Colonic mucosa (tissue), 4 donors: ENCODE data around the gene RNF214. TPM values are rescaled to one million over a fixed set of nuclear protein-coding genes. Genes with fewer than 3 reads are reported as not detected.

ENCODE experiments used
- DNase-seq: peaks from one replicate; pipeline ENCODE4 v3.0.0-alpha.2; 2020
- H3K27ac ChIP-seq: fragments of 200-600 bp; one replicate; pipeline ENCODE4 v1.8.0; 2021
- H3K27me3 ChIP-seq: fragments of 200-600 bp; one replicate; pipeline ENCODE4 v1.8.0; 2021
- H3K36me3 ChIP-seq: fragments of 200-600 bp; one replicate; pipeline ENCODE4 v1.8.0; 2021
- H3K4me1 ChIP-seq: fragments of 200-600 bp; one replicate; pipeline ENCODE4 v1.8.0; 2021; ENCODE audit warnings: mild to moderate bottlenecking
- H3K4me3 ChIP-seq: fragments of 200-600 bp; one replicate; pipeline ENCODE4 v1.8.0; 2021
- H3K9ac ChIP-seq, 2 donors: one replicate each; pipeline ENCODE4 v1.7.0; 2013; ENCODE audit warnings: control low read depth in 2 of 2, low read depth in 2 of 2, low read length in 2 of 2
- H3K9me3 ChIP-seq: fragments of 200-600 bp; one replicate; pipeline ENCODE4 v1.8.0; 2021
- intact Hi-C: fragments of 100-400 bp; cut with DNase I; formaldehyde crosslinking; loops from one replicate; pipeline ENCODE4 v1.14.1; 2022
- total RNA-seq, 2 donors: library from RNA; stranded (reverse); fragmentation: NEBNext Ultra II Directional in 1 of 2; extraction: Animal tissue kit (Norgen Biotek cat#: 25700) in 1 of 2; gene quantifications; one replicate each; pipeline ENCODE4 v1.2.1, GENCODE V29; 2021
- TF ChIP-seq, protein P1 (sequence below): fragments of 200-600 bp; IDR thresholded peaks from one replicate; pipeline ENCODE4 v1.8.0; 2022; ENCODE audit warnings: antibody characterized with exemption, mild to moderate bottlenecking
- donor health status: healthy.
- donor health status: DM: no; HTN: no; CAD: no.
- donor health status: DM: no; HTN: no; CAD: no.

The RNF214 gene
- total RNA-seq, 2 donors from 2014 or later, result 20.0 to 20.3 TPM

DNA sequence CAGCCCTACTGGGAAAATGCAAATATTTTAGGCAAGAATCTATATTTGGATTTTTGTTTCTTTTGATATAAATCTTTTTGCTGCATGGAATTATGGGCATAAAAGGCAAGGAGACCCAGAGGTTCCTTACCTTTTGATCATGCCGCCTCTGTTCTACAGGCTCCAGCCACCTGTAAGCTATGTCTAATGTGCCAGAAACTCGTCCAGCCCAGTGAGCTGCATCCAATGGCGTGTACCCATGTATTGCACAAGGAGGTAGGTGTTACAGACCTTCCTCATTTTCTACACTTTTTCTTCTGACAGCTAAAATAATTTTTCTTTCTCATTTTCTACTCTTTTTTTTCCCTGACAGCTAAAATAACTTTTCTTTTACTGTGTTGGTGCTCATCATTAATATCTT, 50.5 kb downstream of the RNF214 start:
- Histone ChIP-seq H3K9ac (no peak overlapping the region), H3K36me3 (no peaks in the 10 kb centered on the region), H3K9me3 (no peaks in the 10 kb centered on the region), H3K27me3 (no peaks in the 10 kb centered on the region), H3K27ac (no peak overlapping the region), H3K4me3 (no peak overlapping the region), H3K4me1 (no peaks in the 10 kb centered on the region)
- DNase-seq, result no peak
- intact Hi-C loops, result no loop called here
- TF ChIP-seq, protein P1, sequence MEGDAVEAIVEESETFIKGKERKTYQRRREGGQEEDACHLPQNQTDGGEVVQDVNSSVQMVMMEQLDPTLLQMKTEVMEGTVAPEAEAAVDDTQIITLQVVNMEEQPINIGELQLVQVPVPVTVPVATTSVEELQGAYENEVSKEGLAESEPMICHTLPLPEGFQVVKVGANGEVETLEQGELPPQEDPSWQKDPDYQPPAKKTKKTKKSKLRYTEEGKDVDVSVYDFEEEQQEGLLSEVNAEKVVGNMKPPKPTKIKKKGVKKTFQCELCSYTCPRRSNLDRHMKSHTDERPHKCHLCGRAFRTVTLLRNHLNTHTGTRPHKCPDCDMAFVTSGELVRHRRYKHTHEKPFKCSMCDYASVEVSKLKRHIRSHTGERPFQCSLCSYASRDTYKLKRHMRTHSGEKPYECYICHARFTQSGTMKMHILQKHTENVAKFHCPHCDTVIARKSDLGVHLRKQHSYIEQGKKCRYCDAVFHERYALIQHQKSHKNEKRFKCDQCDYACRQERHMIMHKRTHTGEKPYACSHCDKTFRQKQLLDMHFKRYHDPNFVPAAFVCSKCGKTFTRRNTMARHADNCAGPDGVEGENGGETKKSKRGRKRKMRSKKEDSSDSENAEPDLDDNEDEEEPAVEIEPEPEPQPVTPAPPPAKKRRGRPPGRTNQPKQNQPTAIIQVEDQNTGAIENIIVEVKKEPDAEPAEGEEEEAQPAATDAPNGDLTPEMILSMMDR, result no peak

DNA sequence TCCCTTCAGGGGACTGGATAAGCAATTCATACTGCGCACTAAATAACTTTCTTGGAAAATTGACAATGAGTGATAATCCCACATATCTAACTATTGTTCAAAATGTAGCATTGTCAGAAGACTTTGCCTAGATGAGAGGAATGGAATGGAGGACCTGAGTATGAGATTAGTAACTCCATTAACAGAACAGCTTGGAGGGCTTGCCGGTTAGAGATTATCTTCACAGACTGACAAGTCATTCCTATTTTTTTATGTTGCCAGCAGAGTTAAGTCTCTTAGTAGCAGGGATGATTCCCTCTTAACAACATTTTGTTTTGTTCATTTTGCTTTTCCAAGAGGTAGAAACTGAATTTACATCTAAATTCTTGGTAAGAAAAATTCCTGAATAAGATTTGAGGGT, 51.6 kb downstream of the RNF214 start:
- Histone ChIP-seq H3K9me3 (no peaks in the 10 kb centered on the region), H3K4me3 (no peak overlapping the region), H3K4me1 (no peaks in the 10 kb centered on the region), H3K36me3 (no peaks in the 10 kb centered on the region), H3K27ac (no peak overlapping the region), H3K9ac (no peak overlapping the region), H3K27me3 (no peaks in the 10 kb centered on the region)
- no peak for DNase-seq
- intact Hi-C loops, result no loop called here
- TF ChIP-seq, protein P1, result no peak

DNA sequence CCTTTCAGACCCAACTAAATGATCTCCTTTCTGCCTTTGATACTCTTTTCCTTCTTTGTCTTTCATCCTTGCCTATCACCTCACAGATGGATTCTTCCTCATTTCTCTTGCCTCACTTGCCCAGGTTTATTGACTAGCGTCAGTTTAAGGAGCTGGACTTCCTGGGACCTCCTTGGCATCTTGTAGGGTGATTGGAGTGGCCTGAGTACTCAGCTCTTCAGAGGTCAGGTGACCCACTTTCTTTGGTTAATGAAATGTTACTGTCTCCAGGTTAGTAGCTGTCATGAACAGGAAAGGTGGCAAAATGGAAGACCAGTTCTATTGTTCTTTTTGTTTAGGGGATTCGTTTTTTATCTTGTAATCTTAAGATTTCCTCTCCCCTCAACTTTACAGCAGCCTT, 54.1 kb downstream of the RNF214 start:
- H3K36me3 ChIP-seq, result no peaks in the 10 kb centered on the region

DNA sequence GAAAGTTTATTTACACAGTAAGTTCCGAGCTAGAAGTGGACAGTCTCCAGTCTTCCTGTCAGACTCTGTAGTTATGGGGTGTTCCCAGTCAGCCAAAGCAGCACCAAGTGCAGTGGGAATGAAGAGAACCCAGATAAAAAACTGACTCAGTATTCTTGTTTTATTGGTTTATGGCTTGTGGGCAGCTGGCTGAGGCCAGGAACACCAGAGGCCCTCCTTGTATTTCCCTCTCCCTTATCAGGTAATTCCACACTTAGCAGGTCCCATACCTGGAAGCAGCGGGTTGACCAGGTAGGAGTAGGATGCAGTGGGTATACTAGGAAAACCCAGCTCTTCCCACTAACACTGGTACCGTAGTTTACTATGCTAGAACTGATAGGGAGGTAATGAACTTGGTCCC, 55.2 kb downstream of the RNF214 start:
- Histone ChIP-seq H3K9me3 (no peaks in the 10 kb centered on the region), H3K4me1 (no peaks in the 10 kb centered on the region), H3K36me3 (no peaks in the 10 kb centered on the region), H3K27ac (no peak overlapping the region), H3K27me3 (no peaks in the 10 kb centered on the region), H3K4me3 (no peak overlapping the region), H3K9ac (no peak overlapping the region)
- intact Hi-C loops, result no loop called here
- TF ChIP-seq, protein P1, result no peak
- no peak for DNase-seq

More for the DNA sequence above, 54.1 kb downstream of the RNF214 start:
- intact Hi-C loops, result no loop called here
- H3K27ac ChIP-seq, result no peak overlapping the region
- TF ChIP-seq, protein P1, result no peak
- H3K27me3 ChIP-seq, result no peaks in the 10 kb centered on the region
- DNase-seq, result no peak
- H3K4me3 ChIP-seq, result no peak overlapping the region
- no peaks in the 10 kb centered on the region for H3K4me1 ChIP-seq
- H3K9ac ChIP-seq, result no peak overlapping the region
- H3K9me3 ChIP-seq, result no peaks in the 10 kb centered on the region

DNA sequence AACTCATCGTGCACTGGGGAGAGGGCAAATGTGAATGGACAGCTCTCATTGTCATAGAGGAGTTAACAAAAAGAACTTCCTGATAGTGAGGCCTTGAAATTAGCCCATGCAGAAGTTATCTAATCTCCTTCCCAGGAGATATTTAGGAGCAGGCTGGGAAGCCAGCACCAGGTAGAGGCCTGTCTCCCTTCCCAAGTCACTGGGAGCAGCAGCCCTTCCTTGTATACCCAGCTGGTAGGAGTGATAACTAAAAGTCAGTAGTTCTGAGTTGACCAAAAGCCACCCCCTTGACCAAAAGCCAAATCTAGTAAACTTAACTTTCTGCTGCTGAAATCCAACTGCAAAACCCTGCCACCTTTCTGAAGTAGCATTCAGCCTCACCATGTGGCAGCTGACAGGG, 57.3 kb downstream of the RNF214 start:
- intact Hi-C loops, result no loop called here
- TF ChIP-seq, protein P1, result no peak
- H3K27ac ChIP-seq, result no peak overlapping the region
- no peaks in the 10 kb centered on the region for H3K27me3 ChIP-seq
- H3K36me3 ChIP-seq, result no peaks in the 10 kb centered on the region
- H3K9me3 ChIP-seq, result no peaks in the 10 kb centered on the region
- no peak overlapping the region for H3K9ac ChIP-seq
- H3K4me1 ChIP-seq, result no peaks in the 10 kb centered on the region
- DNase-seq, result no peak
- H3K4me3 ChIP-seq, result no peak overlapping the region
